CD4-positive, alpha-beta T cell treated with Interleukin-15 for 4 hours (primary cell): Measurements from ENCODE around the gene THAP6.
"Not testable (repeated sequence)": the region's sequence is repeated elsewhere in the genome, so short reads cannot be mapped to it uniquely, and the experiment has no call there.

Experiments
- DNase-seq: peaks from one replicate; pipeline ENCODE4 v3.0.0-alpha.2; 2020; ENCODE audit warnings: low spot score

The THAP6 gene

DNA sequence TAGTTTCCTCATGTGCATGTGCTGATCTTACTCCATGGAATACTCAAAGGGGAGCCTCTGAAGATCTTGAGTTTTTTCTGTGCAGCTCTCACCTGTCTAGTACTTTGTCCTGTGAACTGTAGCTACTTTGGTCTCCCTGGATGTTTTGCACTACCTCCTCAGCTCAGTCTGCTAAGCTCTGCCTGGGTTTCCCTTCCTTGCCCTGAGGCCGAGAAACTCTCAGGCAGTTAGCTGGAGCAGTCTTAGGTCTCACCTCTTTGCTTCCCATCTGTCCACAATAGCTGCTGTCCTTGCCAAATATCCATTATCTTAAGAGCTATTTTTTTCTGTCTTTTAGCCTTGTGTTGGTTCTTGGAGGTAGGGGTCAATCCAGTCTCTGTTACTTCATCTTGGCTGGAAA is 11.6 kb downstream of the THAP6 start:
- DNase-seq, result no peak

GRCh38 chr4:75527482-75527881 is 13.2 kb downstream of the THAP6 start:
- no peak for DNase-seq

GRCh38 chr4:75530556-75531322 is 16.5 kb downstream of the THAP6 start:
- DNase-seq, result no peak

DNA sequence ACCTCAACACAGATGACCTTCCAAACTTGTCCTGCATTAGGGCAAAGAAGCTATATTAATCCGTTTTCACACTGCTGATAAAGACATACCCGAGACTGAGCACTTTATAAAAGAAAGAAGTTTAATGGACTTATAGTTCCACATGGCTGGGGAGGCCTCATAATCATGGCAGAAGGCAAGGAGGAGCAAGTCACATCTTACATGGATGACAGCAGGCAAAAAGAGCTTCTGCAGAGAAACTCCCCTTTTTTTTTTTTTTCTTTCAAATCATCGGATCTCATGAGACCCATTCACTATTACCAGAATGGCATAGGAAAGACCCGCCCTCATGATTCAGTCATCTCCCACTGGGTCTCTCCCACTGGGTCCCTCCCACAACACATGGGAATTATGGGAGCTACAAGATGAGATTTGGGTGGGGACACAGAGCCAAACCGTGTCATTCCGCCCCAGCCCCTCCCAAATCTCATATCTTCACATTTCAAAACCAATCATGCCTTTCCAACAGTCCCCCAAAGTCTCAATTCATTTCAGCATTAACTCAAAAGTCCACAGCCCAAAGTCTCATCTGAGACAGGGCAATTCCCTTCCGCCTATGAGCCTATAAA is 17.4 kb downstream of the THAP6 start:
- not testable (repeated sequence) for DNase-seq

DNA sequence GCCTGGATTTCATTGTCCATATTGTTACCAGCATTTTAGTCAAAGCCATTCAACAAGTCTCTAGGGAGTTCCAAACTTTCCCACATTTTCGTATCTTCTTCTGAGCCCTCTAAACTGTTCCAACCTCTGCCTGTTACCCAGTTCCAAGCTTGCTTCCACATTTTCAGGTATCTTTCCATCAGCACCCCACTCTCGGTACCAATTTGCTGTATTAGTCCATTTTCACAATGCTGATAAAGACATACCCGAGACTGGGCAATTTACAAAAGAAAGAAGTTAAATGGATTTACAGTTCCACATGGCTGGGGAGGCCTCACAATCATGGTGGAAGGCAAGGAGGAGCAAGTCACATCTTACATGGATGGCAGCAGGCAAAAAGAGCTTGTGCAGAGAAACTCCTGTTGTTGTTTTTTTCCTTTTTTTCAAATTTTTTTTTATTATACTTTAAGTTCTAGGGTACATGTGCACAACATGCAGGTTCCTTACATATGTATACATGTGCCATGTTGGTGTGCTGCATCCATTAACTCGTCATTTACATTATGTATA is 19.1 kb downstream of the THAP6 start:
- not testable (repeated sequence) for DNase-seq

DNA sequence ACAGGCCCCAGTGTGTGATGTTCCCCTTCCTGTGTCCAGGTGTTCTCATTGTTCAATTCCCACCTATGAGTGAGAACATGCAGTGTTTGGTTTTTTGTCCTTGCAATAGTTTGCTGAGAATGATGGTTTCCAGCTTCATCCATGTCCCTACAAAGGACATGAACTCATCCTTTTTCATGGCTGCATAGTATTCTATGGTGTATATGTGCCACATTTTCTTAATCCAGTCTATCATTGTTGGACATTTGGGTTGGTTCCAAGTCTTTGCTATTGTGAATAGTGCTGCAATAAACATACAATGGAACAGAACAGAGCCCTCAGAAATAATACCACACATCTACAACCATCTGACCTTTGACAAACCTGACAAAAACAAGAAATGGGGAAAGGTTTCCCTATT is 19.7 kb downstream of the THAP6 start:
- not testable (repeated sequence) for DNase-seq

- DNase-seq, result not testable (repeated sequence)
Observed at GRCh38 chr4:75537308-75537707, 23.0 kb downstream of the THAP6 start.

DNA sequence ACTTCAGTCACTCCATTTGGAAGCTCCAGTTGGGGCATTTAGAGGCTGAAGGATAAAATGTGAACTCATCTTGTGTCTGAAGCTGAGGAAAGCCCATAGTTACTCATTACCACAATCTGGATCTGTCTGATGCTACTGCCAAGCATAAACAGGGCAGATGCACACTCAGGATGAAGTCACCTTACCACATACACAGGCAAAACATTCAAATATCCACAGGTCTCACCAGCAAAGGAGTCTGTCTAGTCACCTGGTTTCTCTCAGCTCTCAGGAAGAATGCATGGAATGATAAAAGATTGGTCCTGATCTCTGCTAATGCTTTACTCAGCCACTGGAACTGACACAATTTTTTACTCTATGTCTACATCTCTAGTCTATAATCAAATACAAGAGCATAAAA is 28.6 kb downstream of the THAP6 start:
- DNase-seq, result no peak

- DNase-seq, result not testable (repeated sequence)
Observed at GRCh38 chr4:75544220-75544619, 29.9 kb downstream of the THAP6 start.

DNA sequence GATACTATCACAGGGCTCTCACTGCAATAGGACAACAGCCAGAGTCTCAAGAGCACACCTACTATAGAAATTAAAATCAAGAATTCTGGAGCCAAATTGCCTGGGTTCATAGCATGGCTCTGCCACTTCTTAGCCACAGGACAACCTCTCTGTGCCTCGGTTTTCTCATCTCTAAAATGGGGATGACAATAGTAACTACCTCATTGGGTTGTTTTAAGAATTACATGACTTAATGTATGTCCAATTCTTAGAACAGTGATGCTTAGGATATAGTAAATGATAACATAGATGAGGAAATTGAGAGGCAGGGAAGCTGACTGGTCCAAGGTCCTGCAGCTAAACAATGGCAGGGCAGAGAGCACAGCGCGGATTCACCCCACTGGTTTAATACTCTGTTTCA is 30.6 kb downstream of the THAP6 start:
- no peak for DNase-seq

- no peak for DNase-seq
Observed at GRCh38 chr4:75545526-75545925, 31.3 kb downstream of the THAP6 start.

- DNase-seq, result no peak
Observed at GRCh38 chr4:75547647-75548387, 33.5 kb downstream of the THAP6 start.

GRCh38 chr4:75549019-75549418 is 34.7 kb downstream of the THAP6 start:
- DNase-seq, result no peak

DNA sequence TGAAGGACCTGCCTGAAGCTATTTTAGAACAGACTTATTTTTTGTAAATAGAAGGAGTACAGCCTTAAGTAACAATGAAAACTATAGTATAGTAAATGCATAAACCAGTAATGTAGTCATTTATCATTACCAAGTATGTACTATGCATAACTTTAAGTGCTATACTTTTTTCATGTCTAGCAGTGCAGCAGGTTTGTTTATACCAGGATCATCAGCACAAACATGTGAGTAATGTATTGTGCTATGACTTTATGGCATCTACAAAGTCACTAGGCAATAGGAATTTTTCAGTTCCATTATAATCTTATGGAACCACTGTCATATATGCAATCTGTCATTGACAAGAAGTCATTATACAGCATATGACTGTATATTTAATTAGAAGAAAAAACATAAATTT is 38.2 kb downstream of the THAP6 start:
- DNase-seq, result no peak

DNA sequence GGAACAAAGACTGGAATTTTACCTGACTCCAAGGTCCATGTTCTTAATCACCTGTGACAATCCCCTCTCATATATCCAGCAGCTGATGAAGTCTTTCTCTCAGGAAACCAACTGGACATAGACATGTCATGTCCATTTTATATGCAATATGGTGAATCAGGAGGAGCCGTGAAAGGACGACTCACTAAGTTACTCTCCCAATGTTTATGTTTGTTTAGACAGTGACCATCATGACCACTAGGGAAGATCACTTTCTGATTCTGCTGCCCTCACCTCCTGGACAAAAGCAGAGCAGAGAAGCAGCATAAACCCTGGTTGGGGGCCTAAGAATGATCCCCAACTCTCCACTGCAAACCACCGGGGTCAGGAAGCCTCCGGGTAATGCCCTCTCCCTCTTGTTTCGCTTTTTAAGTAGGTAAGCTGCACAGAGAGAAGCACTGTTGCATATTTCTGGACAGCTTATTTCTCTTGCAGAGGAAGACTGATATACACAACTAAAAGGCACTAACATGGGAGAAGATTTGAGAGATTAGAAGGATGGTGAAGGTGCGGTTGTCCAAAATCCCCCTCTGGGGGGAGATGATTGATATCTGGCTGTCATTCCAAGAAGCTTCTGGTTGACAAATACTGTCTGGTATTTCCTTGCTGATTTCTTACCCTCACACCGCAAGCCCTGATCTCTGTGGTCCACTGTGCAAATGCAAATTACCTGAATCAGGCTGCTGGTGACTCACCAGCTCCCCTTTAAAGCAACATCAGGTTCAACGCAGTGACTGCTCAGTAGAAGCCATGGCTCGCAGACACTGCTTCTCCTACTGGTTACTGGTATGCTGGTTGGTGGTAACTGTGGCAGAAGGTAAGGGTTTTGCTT is 41.3 kb downstream of the THAP6 start, which contains the start of gene ODAPH:
TSS of gene ODAPH (plus strand) at position 773 of the 871 bp plus-strand sequence. CDS start at position 790, 17 bp downstream.
- peak; percentile 40 for DNase-seq

DNA sequence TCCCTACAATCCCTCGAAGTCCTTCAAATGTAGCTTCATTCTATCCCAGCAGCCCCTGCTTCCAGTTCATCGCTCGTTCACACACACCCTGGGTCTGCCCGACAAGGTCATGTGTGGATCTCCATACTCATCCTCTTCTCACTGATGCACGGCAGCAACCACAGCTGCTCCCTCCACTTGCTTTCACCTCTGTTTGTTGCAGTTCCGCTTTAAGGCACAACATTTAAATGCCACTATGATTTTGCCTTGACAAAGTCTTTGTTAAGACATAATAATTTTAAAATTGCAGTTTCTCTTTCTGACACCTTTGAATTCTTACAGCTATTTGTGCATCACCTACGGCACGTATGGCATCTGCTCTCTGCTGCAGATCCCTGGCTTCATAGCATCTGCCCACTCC is 43.4 kb downstream of the THAP6 start:
- no peak for DNase-seq

GRCh38 chr4:75561789-75562188 is 47.5 kb downstream of the THAP6 start:
- DNase-seq, result no peak

DNA sequence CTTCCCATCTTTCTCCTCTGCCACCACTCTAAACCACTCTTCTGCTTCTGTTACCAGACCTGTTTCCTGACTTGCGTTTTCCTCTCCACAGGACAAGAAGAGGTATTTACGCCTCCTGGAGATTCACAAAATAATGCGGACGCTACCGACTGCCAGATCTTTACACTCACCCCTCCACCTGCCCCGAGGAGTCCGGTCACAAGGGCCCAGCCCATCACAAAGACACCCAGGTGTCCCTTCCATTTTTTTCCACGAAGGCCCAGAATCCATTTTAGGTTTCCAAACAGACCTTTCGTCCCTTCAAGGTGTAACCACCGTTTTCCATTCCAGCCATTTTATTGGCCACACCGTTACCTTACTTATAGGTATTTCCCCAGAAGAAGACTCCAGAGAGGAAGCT is 49.8 kb downstream of the THAP6 start:
- no peak for DNase-seq

DNA sequence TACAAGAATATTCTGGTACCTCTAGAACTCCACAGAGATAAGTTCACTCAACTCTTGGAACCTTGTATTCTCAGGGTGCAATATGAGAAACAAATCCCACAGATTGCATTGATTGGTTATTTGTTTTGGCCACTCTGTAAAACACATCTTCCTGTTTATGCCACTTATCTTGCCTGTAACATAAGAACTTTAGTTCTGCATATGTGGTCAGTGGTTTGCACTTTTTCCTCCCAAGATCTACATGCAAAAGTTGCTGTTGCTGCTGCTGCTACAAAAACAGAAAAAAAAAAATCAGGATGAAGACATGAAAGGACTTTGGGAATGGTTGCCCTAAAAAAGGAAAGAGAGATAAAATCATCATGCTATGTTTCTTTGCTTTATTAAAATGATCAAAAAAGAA is 51.2 kb downstream of the THAP6 start:
- DNase-seq, result no peak

GRCh38 chr4:75566911-75567310 is 52.6 kb downstream of the THAP6 start:
- DNase-seq, result no peak

DNA sequence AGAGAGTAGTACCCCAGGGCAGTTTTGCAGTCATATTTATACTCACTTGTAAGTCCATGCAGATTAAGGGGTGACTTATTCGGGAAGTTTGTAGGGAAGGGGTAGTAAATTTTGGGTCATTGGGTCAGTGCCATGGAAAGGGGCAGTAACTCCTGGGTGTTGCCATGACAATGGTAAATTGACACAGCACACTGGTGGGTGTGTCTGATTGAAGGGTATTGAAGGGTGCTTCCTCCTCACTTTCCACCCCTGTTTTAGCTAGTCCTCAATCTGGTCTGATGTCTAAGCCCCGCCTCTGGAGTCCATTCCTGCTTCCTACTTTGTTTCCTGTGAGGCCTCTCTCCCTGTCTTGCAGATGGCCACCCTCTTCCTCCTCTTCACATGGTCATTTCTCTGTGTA is 53.5 kb downstream of the THAP6 start:
- no peak for DNase-seq
